Tibial nerve (tissue), 4 donors: Measurements from ENCODE around the gene GABBR2. TPM values are rescaled to one million over a fixed set of nuclear protein-coding genes. Genes with fewer than 3 reads are reported as not detected.

Experiments used
- DNase-seq, 2 donors: peaks; one replicate each; pipeline ENCODE4 v3.0.0-alpha.2; 2019; ENCODE audit warnings: low spot score in 2 of 2
- H3K27ac ChIP-seq, 4 donors: fragments of 200-600 bp; sonication (generic) in 3 of 4; one replicate each; pipeline ENCODE4 v1.5.1; 2017 to 2019; ENCODE audit warnings: mild to moderate bottlenecking in 1 of 4
- H3K27me3 ChIP-seq, 2 donors: fragments of 200-600 bp; sonication (generic) in 1 of 2; one replicate each; pipeline versions ENCODE4 v1.5.1 to v1.6.0; 2017 to 2019
- H3K36me3 ChIP-seq, 3 donors: fragments of 200-600 bp; sonication (generic); one replicate each; pipeline ENCODE4 v1.5.1; 2018 to 2019
- H3K4me1 ChIP-seq, 4 donors: fragments of 200-600 bp; sonication (generic) in 3 of 4; one replicate each; pipeline ENCODE4 v1.5.1; 2017 to 2019
- H3K4me3 ChIP-seq, 4 donors: fragments of 200-600 bp; sonication (generic) in 3 of 4; one replicate each; pipeline ENCODE4 v1.5.1; 2017 to 2019; ENCODE audit warnings: mild to moderate bottlenecking in 1 of 4, moderate library complexity in 1 of 4
- H3K9me3 ChIP-seq, 4 donors: fragments of 200-600 bp; sonication (generic) in 3 of 4; one replicate each; pipeline ENCODE4 v1.5.1; 2017 to 2019
- CTCF ChIP-seq, 5 experiments: fragments of 200-600 bp in 3 of 5; fragments of 450-650 bp in 2 of 5; sonication (generic) in 3 of 5; IDR thresholded peaks; one replicate each; pipeline ENCODE4 v1.5.1; 2016 to 2019; ENCODE audit warnings: antibody characterized with exemption in 5 of 5, mild to moderate bottlenecking in 3 of 5, moderate library complexity in 2 of 5
- EP300 ChIP-seq, 2 donors: sonication (generic); formaldehyde crosslinking; IDR thresholded peaks; one replicate each; pipeline ENCODE4 v1.6.1; 2017; ENCODE audit warnings: antibody characterized with exemption in 2 of 2, mild to moderate bottlenecking in 1 of 2
- POLR2A ChIP-seq, 2 donors: fragments of 450-650 bp; IDR thresholded peaks; one replicate each; pipeline ENCODE4 v1.6.1; 2017; ENCODE audit warnings: antibody characterized with exemption in 2 of 2, mild to moderate bottlenecking in 2 of 2, moderate library complexity in 2 of 2
- WGBS, 2 donors: methylation state at CpG; one replicate each; pipeline ENCODE4 v1.1.5; 2018; 5-methylcytosine and 5-hydroxymethylcytosine counted together
- total RNA-seq, 4 donors: library from RNA; depleted of rRNA; stranded (reverse); fragments of >200 nt; gene quantifications; one replicate each; pipeline ENCODE4 v1.1.0, GENCODE V29; 2016

GABBR2 gene
- total RNA-seq, 4 donors from 2014 or later = 0.20 to 0.22 TPM; not detected in 2

DNA sequence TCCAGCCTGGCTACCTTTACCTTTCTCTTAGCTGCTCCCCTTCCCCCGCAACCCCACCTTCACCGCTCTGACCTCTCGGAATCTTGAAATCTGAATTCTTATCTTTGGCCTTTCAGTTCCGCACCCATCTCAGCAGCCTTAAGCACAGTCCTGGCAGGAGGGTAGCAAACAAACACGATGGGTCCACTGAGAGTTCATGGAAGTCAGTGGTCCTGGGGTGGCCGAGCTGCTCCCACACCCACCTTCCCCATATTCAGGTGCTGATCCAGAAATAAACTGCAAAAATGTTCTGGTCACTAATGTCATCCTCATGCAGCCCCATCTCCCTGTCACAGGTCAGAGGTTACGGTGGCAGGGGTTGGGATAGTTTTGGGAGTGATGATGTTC lies 393.7 kb downstream of the GABBR2 start:
- Histone ChIP-seq H3K27ac (no peak overlapping the region), H3K36me3 (no peaks in the 10 kb centered on the region), H3K27me3 (no peaks in the 10 kb centered on the region), H3K4me1 (peaks cover 0 to 3% (median 0%) of the 10 kb centered on the region in 4 donors), H3K4me3 (no peak overlapping the region), H3K9me3 (no peaks in the 10 kb centered on the region)
- TF ChIP-seq EP300 (IDR thresholded peaks at IDR 0.05) = no peak
- no peak for TF ChIP-seq POLR2A (IDR thresholded peaks at IDR 0.05)
- no peak for TF ChIP-seq CTCF (IDR thresholded peaks at IDR 0.05)
- WGBS, 2 donors = 78 to 82% methylated on average over 7 of the region's 7 CpGs
- DNase-seq = no peak

- Histone ChIP-seq H3K9me3 (no peaks in the 10 kb centered on the region), H3K4me3 (no peak overlapping the region), H3K27ac (no peak overlapping the region), H3K27me3 (no peaks in the 10 kb centered on the region), H3K36me3 (no peaks in the 10 kb centered on the region), H3K4me1 (peaks cover 0 to 3% (median 0%) of the 10 kb centered on the region in 4 donors)
- 58 to 68% methylated on average over 6 of the region's 6 CpGs for WGBS, 2 donors
- DNase-seq = no peak
- TF ChIP-seq CTCF (IDR thresholded peaks at IDR 0.05) = no peak
- TF ChIP-seq POLR2A (IDR thresholded peaks at IDR 0.05) = no peak
- no peak for TF ChIP-seq EP300 (IDR thresholded peaks at IDR 0.05)
Observed at GRCh38 chr9:98314381-98315066, 394.2 kb downstream of the GABBR2 start.

GRCh38 chr9:98312365-98312764 lies 396.4 kb downstream of the GABBR2 start:
- no peaks in the 10 kb centered on the region for H3K27me3 ChIP-seq
- DNase-seq = no peak
- no peak overlapping the region for H3K4me3 ChIP-seq
- 92 to 94% methylated on average over 3 of the region's 3 CpGs for WGBS, 2 donors
- no peak for TF ChIP-seq CTCF (IDR thresholded peaks at IDR 0.05)
- TF ChIP-seq EP300 (IDR thresholded peaks at IDR 0.05) = no peak
- no peak for TF ChIP-seq POLR2A (IDR thresholded peaks at IDR 0.05)
- H3K36me3 ChIP-seq = no peaks in the 10 kb centered on the region
- H3K9me3 ChIP-seq = no peaks in the 10 kb centered on the region
- H3K27ac ChIP-seq = no peak overlapping the region
- peaks cover 0 to 3% (median 0%) of the 10 kb centered on the region in 4 donors for H3K4me1 ChIP-seq

- no peaks in the 10 kb centered on the region for H3K9me3 ChIP-seq
- no peak overlapping the region for H3K4me3 ChIP-seq
- no peak for TF ChIP-seq CTCF (IDR thresholded peaks at IDR 0.05)
- TF ChIP-seq EP300 (IDR thresholded peaks at IDR 0.05) = no peak
- TF ChIP-seq POLR2A (IDR thresholded peaks at IDR 0.05) = no peak
- H3K36me3 ChIP-seq = no peaks in the 10 kb centered on the region
- no peaks in the 10 kb centered on the region for H3K27me3 ChIP-seq
- DNase-seq = no peak
- peaks cover 0 to 3% (median 0%) of the 10 kb centered on the region in 4 donors for H3K4me1 ChIP-seq
- no peak overlapping the region for H3K27ac ChIP-seq
Observed at GRCh38 chr9:98311541-98311940, 397.2 kb downstream of the GABBR2 start.

GRCh38 chr9:98310752-98311392 lies 397.9 kb downstream of the GABBR2 start:
- Histone ChIP-seq H3K27me3 (no peaks in the 10 kb centered on the region), H3K4me1 (peaks cover 0 to 3% (median 0%) of the 10 kb centered on the region in 4 donors), H3K36me3 (no peaks in the 10 kb centered on the region), H3K9me3 (no peaks in the 10 kb centered on the region), H3K4me3 (no peak overlapping the region), H3K27ac (no peak overlapping the region)
- DNase-seq = no peak
- TF ChIP-seq EP300 (IDR thresholded peaks at IDR 0.05) (no peak), POLR2A (IDR thresholded peaks at IDR 0.05) (no peak), CTCF (IDR thresholded peaks at IDR 0.05) (no peak)
- WGBS, 2 donors = 87 to 88% methylated on average over 6 of the region's 6 CpGs
